ENCODE data around the gene FOXO6.

GRCh38 chr1:41353744-41354143 is 7.5 kb upstream of the FOXO6 start:
- no peak for TF ChIP-seq CTCF (conservative IDR thresholded peaks at IDR 0.05; ENCODE audit: low read depth, low read length)
- TF ChIP-seq EZH2 (IDR thresholded peaks at IDR 0.05; ENCODE audit: borderline replicate concordance, low read depth, low read length, poor library complexity, severe bottlenecking), result no peak
